Measurements from ENCODE around the gene ENHO.
"Not testable (repeated sequence)": the region's sequence is repeated elsewhere in the genome, so short reads cannot be mapped to it uniquely, and the experiment has no call there.

ENHO gene

DNA sequence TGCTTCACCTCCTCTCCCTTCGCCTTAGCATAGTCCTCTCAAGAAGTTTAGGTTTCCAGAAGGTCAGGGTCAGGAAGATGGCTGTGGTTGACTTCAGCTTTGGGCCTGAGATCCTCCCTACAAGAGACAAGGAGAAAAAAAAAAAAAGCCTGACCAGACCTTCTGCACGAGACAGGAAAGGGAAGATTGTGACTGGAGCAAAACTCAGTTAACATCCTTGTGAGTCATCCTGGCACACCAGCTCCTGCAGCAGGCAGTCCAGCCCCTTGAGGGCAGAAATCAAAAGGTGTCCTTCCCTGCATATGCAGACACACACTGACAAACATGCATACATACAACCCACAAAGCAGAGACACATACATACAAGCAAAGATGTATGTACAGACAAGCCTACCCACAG, 18.0 kb upstream of the ENHO start:
- Histone ChIP-seq H3K9me2 (replicated peaks; ENCODE audit: insufficient read depth, low read length) (no peaks in the 10 kb centered on the region), H3K9me3 (ENCODE audit: insufficient read depth, low read length) (no peaks in the 10 kb centered on the region), H3K4me2 (ENCODE audit: low read depth, low read length, poor library complexity, severe bottlenecking) (no peak overlapping the region), H4K20me1 (ENCODE audit: low read depth, low read length) (no peaks in the 10 kb centered on the region), H2AFZ (ENCODE audit: low read depth, low read length, severe bottlenecking) (no peak overlapping the region), H3K36me3 (ENCODE audit: low read length) (no peaks in the 10 kb centered on the region), H3K4me3 (ENCODE audit: insufficient read depth, low read length, poor library complexity, severe bottlenecking) (no peak overlapping the region), H3K79me2 (ENCODE audit: insufficient read depth, low read length) (no peaks in the 10 kb centered on the region), H3K9ac (ENCODE audit: low read length) (no peak overlapping the region), H3F3A (ENCODE audit: insufficient read depth) (no peaks in the 10 kb centered on the region), H3K27ac (ENCODE audit: low read depth, low read length) (no peak overlapping the region), H3K27me3 (ENCODE audit: low read length) (no peaks in the 10 kb centered on the region)
- TF ChIP-seq EZH2phosphoT487 (conservative IDR thresholded peaks at IDR 0.05; ENCODE audit: low read length) = no peak
- TF ChIP-seq, protein P1, sequence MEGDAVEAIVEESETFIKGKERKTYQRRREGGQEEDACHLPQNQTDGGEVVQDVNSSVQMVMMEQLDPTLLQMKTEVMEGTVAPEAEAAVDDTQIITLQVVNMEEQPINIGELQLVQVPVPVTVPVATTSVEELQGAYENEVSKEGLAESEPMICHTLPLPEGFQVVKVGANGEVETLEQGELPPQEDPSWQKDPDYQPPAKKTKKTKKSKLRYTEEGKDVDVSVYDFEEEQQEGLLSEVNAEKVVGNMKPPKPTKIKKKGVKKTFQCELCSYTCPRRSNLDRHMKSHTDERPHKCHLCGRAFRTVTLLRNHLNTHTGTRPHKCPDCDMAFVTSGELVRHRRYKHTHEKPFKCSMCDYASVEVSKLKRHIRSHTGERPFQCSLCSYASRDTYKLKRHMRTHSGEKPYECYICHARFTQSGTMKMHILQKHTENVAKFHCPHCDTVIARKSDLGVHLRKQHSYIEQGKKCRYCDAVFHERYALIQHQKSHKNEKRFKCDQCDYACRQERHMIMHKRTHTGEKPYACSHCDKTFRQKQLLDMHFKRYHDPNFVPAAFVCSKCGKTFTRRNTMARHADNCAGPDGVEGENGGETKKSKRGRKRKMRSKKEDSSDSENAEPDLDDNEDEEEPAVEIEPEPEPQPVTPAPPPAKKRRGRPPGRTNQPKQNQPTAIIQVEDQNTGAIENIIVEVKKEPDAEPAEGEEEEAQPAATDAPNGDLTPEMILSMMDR (IDR thresholded peaks at IDR 0.05; ENCODE audit: insufficient read depth, low read length, poor library complexity, severe bottlenecking) = no peak

- H3K9me3 ChIP-seq (ENCODE audit: insufficient read depth, low read length) = no peaks in the 10 kb centered on the region
- no peak for TF ChIP-seq EZH2phosphoT487 (conservative IDR thresholded peaks at IDR 0.05; ENCODE audit: low read length)
- TF ChIP-seq, protein P1 (IDR thresholded peaks at IDR 0.05; ENCODE audit: insufficient read depth, low read length, poor library complexity, severe bottlenecking) = no peak
- no peaks in the 10 kb centered on the region for H3K9me2 ChIP-seq (replicated peaks; ENCODE audit: insufficient read depth, low read length)
- H3K27ac ChIP-seq (ENCODE audit: low read depth, low read length) = no peak overlapping the region
- H2AFZ ChIP-seq (ENCODE audit: low read depth, low read length, severe bottlenecking) = no peak overlapping the region
- no peaks in the 10 kb centered on the region for H3K36me3 ChIP-seq (ENCODE audit: low read length)
- H3K9ac ChIP-seq (ENCODE audit: low read length) = no peak overlapping the region
- H3K4me2 ChIP-seq (ENCODE audit: low read depth, low read length, poor library complexity, severe bottlenecking) = no peak overlapping the region
- no peak overlapping the region for H3K4me3 ChIP-seq (ENCODE audit: insufficient read depth, low read length, poor library complexity, severe bottlenecking)
- H4K20me1 ChIP-seq (ENCODE audit: low read depth, low read length) = no peaks in the 10 kb centered on the region
- no peaks in the 10 kb centered on the region for H3F3A ChIP-seq (ENCODE audit: insufficient read depth)
- no peaks in the 10 kb centered on the region for H3K27me3 ChIP-seq (ENCODE audit: low read length)
- H3K79me2 ChIP-seq (ENCODE audit: insufficient read depth, low read length) = no peaks in the 10 kb centered on the region
These were observed 13.9 kb upstream of the ENHO start for GRCh38 chr9:34536685-34537084.

GRCh38 chr9:34532041-34532440, 9.3 kb upstream of the ENHO start:
- H3K27ac ChIP-seq (ENCODE audit: low read depth, low read length); H3F3A ChIP-seq (ENCODE audit: insufficient read depth); H3K79me2 ChIP-seq (ENCODE audit: insufficient read depth, low read length); H3K4me2 ChIP-seq (ENCODE audit: low read depth, low read length, poor library complexity, severe bottlenecking); H3K36me3 ChIP-seq (ENCODE audit: low read length); H4K20me1 ChIP-seq (ENCODE audit: low read depth, low read length); H3K9me2 ChIP-seq (replicated peaks; ENCODE audit: insufficient read depth, low read length); H3K27me3 ChIP-seq (ENCODE audit: low read length); H2AFZ ChIP-seq (ENCODE audit: low read depth, low read length, severe bottlenecking); H3K9ac ChIP-seq (ENCODE audit: low read length); H3K9me3 ChIP-seq (ENCODE audit: insufficient read depth, low read length); H3K4me3 ChIP-seq (ENCODE audit: insufficient read depth, low read length, poor library complexity, severe bottlenecking): not testable (repeated sequence)

- no peak overlapping the region for H3K9ac ChIP-seq (ENCODE audit: low read length)
- H3F3A ChIP-seq (ENCODE audit: insufficient read depth) = no peaks in the 10 kb centered on the region
- no peaks in the 10 kb centered on the region for H4K20me1 ChIP-seq (ENCODE audit: low read depth, low read length)
- no peak overlapping the region for H3K4me2 ChIP-seq (ENCODE audit: low read depth, low read length, poor library complexity, severe bottlenecking)
- H3K9me3 ChIP-seq (ENCODE audit: insufficient read depth, low read length) = no peaks in the 10 kb centered on the region
- no peak overlapping the region for H3K27ac ChIP-seq (ENCODE audit: low read depth, low read length)
- TF ChIP-seq, protein P1 (IDR thresholded peaks at IDR 0.05; ENCODE audit: insufficient read depth, low read length, poor library complexity, severe bottlenecking) = no peak
- no peak for TF ChIP-seq EZH2phosphoT487 (conservative IDR thresholded peaks at IDR 0.05; ENCODE audit: low read length)
- no peaks in the 10 kb centered on the region for H3K79me2 ChIP-seq (ENCODE audit: insufficient read depth, low read length)
- no peaks in the 10 kb centered on the region for H3K36me3 ChIP-seq (ENCODE audit: low read length)
- H2AFZ ChIP-seq (ENCODE audit: low read depth, low read length, severe bottlenecking) = no peak overlapping the region
- no peaks in the 10 kb centered on the region for H3K27me3 ChIP-seq (ENCODE audit: low read length)
- H3K4me3 ChIP-seq (ENCODE audit: insufficient read depth, low read length, poor library complexity, severe bottlenecking) = no peak overlapping the region
- H3K9me2 ChIP-seq (replicated peaks; ENCODE audit: insufficient read depth, low read length) = no peaks in the 10 kb centered on the region
These were observed 3.2 kb upstream of the ENHO start for GRCh38 chr9:34526026-34526425.

Data from SU-DHL-6 (cell line).